TTC549 (cell line): ENCODE measurements around the gene DOCK9.
"Not testable (repeated sequence)": the region's sequence is repeated elsewhere in the genome, so short reads cannot be mapped to it uniquely, and the experiment has no call there.

Experiments
- FAIRE-seq: peaks from 2 replicates; lab custom pipeline; 2012; peaks lifted over from hg19 to GRCh38; lab: Jason Lieb, UNC

Gene DOCK9

GRCh38 chr13:98772794-98773452, 204.9 kb downstream of the DOCK9 start:
- FAIRE-seq = no peak

GRCh38 chr13:98771838-98772611, 205.8 kb downstream of the DOCK9 start:
- no peak for FAIRE-seq

GRCh38 chr13:98769736-98770135, 208.1 kb downstream of the DOCK9 start:
- no peak for FAIRE-seq

GRCh38 chr13:98768522-98768921, 209.3 kb downstream of the DOCK9 start:
- FAIRE-seq = no peak

GRCh38 chr13:98766697-98767096, 211.2 kb downstream of the DOCK9 start:
- FAIRE-seq = no peak

- FAIRE-seq = no peak
These were observed 211.8 kb downstream of the DOCK9 start for GRCh38 chr13:98765996-98766519.

- no peak for FAIRE-seq
These were observed 215.8 kb downstream of the DOCK9 start for GRCh38 chr13:98761986-98762616.

- no peak for FAIRE-seq
These were observed 216.5 kb downstream of the DOCK9 start for GRCh38 chr13:98761126-98761985.

GRCh38 chr13:98755729-98756128, 222.1 kb downstream of the DOCK9 start:
- no peak for FAIRE-seq

- FAIRE-seq = no peak
These were observed 222.7 kb downstream of the DOCK9 start for GRCh38 chr13:98755116-98755515.

- not testable (repeated sequence) for FAIRE-seq
These were observed 223.4 kb downstream of the DOCK9 start for GRCh38 chr13:98754468-98754867.

GRCh38 chr13:98752467-98753290, 225.2 kb downstream of the DOCK9 start, which contains the start of gene SLC15A1:
Gene SLC15A1 (minus strand): TSS chr13:98752672. CDS start chr13:98752598, 74 bp downstream.
- FAIRE-seq = no peak

- no peak for FAIRE-seq
These were observed 225.9 kb downstream of the DOCK9 start for GRCh38 chr13:98751861-98752466.

- no peak for FAIRE-seq
These were observed 226.5 kb downstream of the DOCK9 start for GRCh38 chr13:98751367-98751782.

- FAIRE-seq = no peak
These were observed 228.4 kb downstream of the DOCK9 start for GRCh38 chr13:98749501-98749900.

- no peak for FAIRE-seq
These were observed 230.9 kb downstream of the DOCK9 start for GRCh38 chr13:98746968-98747367.
